ENCODE data around the gene MCUB. TPM values are rescaled to one million over a fixed set of nuclear protein-coding genes. Genes with fewer than 3 reads are reported as not detected.

MCUB gene
- total and polyA plus RNA-seq, 2 of the 13 experiments (the other 11 are each of a cell fraction or from before 2014, with no cell fraction given), result 0.95 to 2.2 TPM

DNA sequence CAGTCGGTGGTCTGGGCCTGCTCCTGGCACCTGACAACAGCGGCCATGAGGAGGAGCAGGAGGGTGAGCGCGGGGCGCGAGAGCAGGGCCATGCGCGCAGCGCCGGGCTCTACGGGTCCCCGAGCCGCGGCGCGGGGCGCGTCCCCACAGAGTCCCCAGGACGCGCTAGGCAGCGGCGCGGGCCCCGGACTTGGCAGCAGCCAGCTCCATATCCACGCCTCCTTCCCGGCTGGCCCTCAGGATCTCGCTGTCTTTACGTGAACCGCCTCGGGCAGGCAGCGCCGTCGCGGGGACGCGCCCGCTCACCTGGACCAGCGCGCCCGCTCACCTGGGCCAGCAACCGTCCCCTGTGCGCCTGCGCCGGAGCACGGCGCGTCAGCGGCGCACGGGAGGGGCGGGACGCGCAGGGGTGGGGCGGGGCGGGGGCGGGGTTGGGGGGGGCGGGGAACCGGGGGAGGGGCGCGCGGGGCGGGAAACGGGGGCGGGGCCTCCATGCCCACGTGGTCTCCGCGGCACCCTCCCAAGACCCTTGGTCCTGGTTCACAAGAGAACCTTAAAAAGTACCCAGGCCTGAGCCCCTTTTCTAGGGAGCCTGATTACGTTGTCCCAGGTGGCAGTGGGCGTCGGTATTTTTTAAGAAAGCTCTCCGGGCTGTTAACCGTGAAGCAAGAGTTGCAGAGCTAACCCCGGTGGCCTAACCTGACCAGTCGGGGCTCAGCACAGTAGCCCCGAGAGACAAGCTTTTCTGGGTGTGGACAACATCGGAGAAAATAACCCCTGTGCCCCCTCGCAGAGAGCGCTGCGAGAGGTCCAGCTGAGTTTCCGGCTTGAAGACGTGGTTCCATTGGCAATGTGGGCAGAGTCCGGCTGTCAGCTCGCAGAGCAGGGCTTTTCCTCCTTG, 169.9 kb downstream of the MCUB start, which contains the start of gene PLA2G12A (continued):
- TF ChIP-seq MEIS2 (CRISPR knock-in tag; IDR thresholded peaks at IDR 0.05) (peak; percentile 35; the same call in 1 of the 2 replicates), MTF1 (CRISPR knock-in tag; IDR thresholded peaks at IDR 0.05) (no peak), XRCC5 (optimal IDR thresholded peaks at IDR 0.05; ENCODE audit: low read length) (no peak), SIN3B (IDR thresholded peaks at IDR 0.05; ENCODE audit: low read length) (no peak), ZNF567 (CRISPR knock-in tag; IDR thresholded peaks at IDR 0.05; ENCODE audit: borderline replicate concordance) (no peak), GABPB1 (CRISPR knock-in tag; IDR thresholded peaks at IDR 0.05) (peak; percentile 56; the same call in 1 of the 2 replicates), ZNF879 (CRISPR knock-in tag; IDR thresholded peaks at IDR 0.05) (no peak), ZNF430 (CRISPR knock-in tag; IDR thresholded peaks at IDR 0.05) (peak; percentile 85), NR2F2 (IDR thresholded peaks at IDR 0.05; ENCODE audit: borderline replicate concordance, low read depth) (no peak), ZNF768 (CRISPR knock-in tag; IDR thresholded peaks at IDR 0.05) (no peak; the same call in 1 of the 2 replicates), KDM4B (CRISPR knock-in tag; IDR thresholded peaks at IDR 0.05) (no peak)
- TF ChIP-seq, protein P1, sequence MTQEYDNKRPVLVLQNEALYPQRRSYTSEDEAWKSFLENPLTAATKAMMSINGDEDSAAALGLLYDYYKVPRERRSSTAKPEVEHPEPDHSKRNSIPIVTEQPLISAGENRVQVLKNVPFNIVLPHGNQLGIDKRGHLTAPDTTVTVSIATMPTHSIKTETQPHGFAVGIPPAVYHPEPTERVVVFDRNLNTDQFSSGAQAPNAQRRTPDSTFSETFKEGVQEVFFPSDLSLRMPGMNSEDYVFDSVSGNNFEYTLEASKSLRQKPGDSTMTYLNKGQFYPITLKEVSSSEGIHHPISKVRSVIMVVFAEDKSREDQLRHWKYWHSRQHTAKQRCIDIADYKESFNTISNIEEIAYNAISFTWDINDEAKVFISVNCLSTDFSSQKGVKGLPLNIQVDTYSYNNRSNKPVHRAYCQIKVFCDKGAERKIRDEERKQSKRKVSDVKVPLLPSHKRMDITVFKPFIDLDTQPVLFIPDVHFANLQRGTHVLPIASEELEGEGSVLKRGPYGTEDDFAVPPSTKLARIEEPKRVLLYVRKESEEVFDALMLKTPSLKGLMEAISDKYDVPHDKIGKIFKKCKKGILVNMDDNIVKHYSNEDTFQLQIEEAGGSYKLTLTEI (CRISPR knock-in tag; conservative IDR thresholded peaks at IDR 0.05), result no peak
- TF ChIP-seq, protein P2, sequence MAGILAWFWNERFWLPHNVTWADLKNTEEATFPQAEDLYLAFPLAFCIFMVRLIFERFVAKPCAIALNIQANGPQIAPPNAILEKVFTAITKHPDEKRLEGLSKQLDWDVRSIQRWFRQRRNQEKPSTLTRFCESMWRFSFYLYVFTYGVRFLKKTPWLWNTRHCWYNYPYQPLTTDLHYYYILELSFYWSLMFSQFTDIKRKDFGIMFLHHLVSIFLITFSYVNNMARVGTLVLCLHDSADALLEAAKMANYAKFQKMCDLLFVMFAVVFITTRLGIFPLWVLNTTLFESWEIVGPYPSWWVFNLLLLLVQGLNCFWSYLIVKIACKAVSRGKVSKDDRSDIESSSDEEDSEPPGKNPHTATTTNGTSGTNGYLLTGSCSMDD (CRISPR knock-in tag; IDR thresholded peaks at IDR 0.05), result no peak
- TF ChIP-seq, protein P3, sequence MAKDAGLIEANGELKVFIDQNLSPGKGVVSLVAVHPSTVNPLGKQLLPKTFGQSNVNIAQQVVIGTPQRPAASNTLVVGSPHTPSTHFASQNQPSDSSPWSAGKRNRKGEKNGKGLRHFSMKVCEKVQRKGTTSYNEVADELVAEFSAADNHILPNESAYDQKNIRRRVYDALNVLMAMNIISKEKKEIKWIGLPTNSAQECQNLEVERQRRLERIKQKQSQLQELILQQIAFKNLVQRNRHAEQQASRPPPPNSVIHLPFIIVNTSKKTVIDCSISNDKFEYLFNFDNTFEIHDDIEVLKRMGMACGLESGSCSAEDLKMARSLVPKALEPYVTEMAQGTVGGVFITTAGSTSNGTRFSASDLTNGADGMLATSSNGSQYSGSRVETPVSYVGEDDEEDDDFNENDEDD (CRISPR knock-in tag; IDR thresholded peaks at IDR 0.05; ENCODE audit: borderline replicate concordance), result no peak
